GM23338 (cell line): Measurements from ENCODE around the gene WDR54. TPM values are rescaled to one million over a fixed set of nuclear protein-coding genes. Genes with fewer than 3 reads are reported as not detected.

ENCODE experiments used
- ATAC-seq: fragments of 200-7000 bp; cut with Tn5 transposase; 3 replicates; pipeline ENCODE4 v1.9.1; 2020
- DNase-seq: peaks from one replicate; pipeline ENCODE4 v3.0.0-alpha.2; 2015; ENCODE audit warnings: low spot score
- H2AFZ ChIP-seq: fragments of 200-600 bp; sonication (generic); 2 replicates; pipeline ENCODE4 v1.8.0; 2016; ENCODE audit warnings: antibody characterized with exemption, mild to moderate bottlenecking, moderate library complexity
- H3F3A ChIP-seq: fragments of 200-600 bp; sonication (generic); replicated peaks from 2 replicates; pipeline ENCODE4 v1.8.0; 2017; ENCODE audit warnings: antibody characterized with exemption, mixed run types, low read depth
- H3K27ac ChIP-seq: fragments of 200-600 bp; sonication (generic); 2 replicates; pipeline ENCODE4 v1.6.1; 2016; ENCODE audit warnings: low read depth
- H3K27me3 ChIP-seq: fragments of 200-600 bp; sonication (generic); 2 replicates; pipeline ENCODE4 v1.8.0; 2016; ENCODE audit warnings: mild to moderate bottlenecking, mixed run types, moderate library complexity; ENCODE audit not compliant: insufficient read depth
- H3K36me3 ChIP-seq: fragments of 200-600 bp; sonication (generic); 2 replicates; pipeline ENCODE4 v1.8.0; 2016; ENCODE audit warnings: mild to moderate bottlenecking; ENCODE audit not compliant: insufficient read depth
- H3K4me1 ChIP-seq: fragments of 200-600 bp; sonication (generic); 2 replicates; pipeline ENCODE4 v1.8.0; 2016; ENCODE audit warnings: mild to moderate bottlenecking, moderate library complexity; ENCODE audit not compliant: insufficient read depth
- H3K4me2 ChIP-seq: fragments of 200-600 bp; sonication (generic); 2 replicates; pipeline ENCODE4 v1.7.1; 2017; ENCODE audit warnings: mixed run types
- H3K4me3 ChIP-seq: fragments of 200-600 bp; sonication (generic); 2 replicates; pipeline ENCODE4 v1.6.1; 2016; ENCODE audit warnings: mixed run types
- H3K79me2 ChIP-seq: fragments of 200-600 bp; sonication (generic); replicated peaks from 2 replicates; pipeline ENCODE4 v1.8.0; 2017; ENCODE audit warnings: mild to moderate bottlenecking; ENCODE audit not compliant: insufficient read depth
- H3K9me2 ChIP-seq: fragments of 200-600 bp; sonication (generic); 2 replicates; pipeline ENCODE4 v1.8.0; 2017; ENCODE audit not compliant: insufficient read depth
- H4K20me1 ChIP-seq: fragments of 200-600 bp; sonication (generic); replicated peaks from 2 replicates; pipeline ENCODE4 v1.8.0; 2017; ENCODE audit warnings: mild to moderate bottlenecking; ENCODE audit not compliant: insufficient read depth
- H3K27ac Mint-ChIP-seq: 2 replicates; pipeline ENCODE4 v1.8.0; 2020; ENCODE audit warnings: inconsistent platforms, mild to moderate bottlenecking, moderate library complexity, mixed read lengths
- H3K27me3 Mint-ChIP-seq: 3 replicates; pipeline ENCODE4 v1.8.0; 2022; ENCODE audit warnings: low read depth, mild to moderate bottlenecking, moderate library complexity, mixed read lengths, inconsistent platforms; ENCODE audit not compliant: insufficient read depth, poor library complexity
- H3K36me3 Mint-ChIP-seq: 3 replicates; pipeline ENCODE4 v1.8.0; 2021; ENCODE audit warnings: low read depth, mild to moderate bottlenecking, inconsistent platforms, moderate library complexity, mixed read lengths
- H3K4me1 Mint-ChIP-seq: 3 replicates; pipeline ENCODE4 v1.8.0; 2020; ENCODE audit warnings: mild to moderate bottlenecking, inconsistent platforms, mixed read lengths
- H3K4me3 Mint-ChIP-seq: 3 replicates; pipeline ENCODE4 v1.8.0; 2021; ENCODE audit warnings: moderate library complexity, mild to moderate bottlenecking, inconsistent platforms, mixed read lengths
- H3K9me3 Mint-ChIP-seq: 3 replicates; pipeline ENCODE4 v1.8.0; 2020; ENCODE audit warnings: moderate library complexity, mild to moderate bottlenecking, inconsistent platforms, mixed read lengths
- CREB1 ChIP-seq: fragments of 250-450 bp; sonication (Bioruptor Pico); IDR thresholded peaks from 2 replicates; pipeline ENCODE4 v1.5.0; 2020; ENCODE audit warnings: low read depth, mild to moderate bottlenecking, moderate library complexity
- ETS1 ChIP-seq: IDR thresholded peaks from 2 replicates; pipeline ENCODE4 v1.6.1; 2016; ENCODE audit warnings: antibody characterized with exemption
- EZH2 ChIP-seq: fragments of 200-600 bp; sonication (generic); IDR thresholded peaks from one replicate; pipeline ENCODE4 v1.8.0; 2017; ENCODE audit warnings: antibody characterized with exemption, mild to moderate bottlenecking, low read depth; ENCODE audit not compliant: unreplicated experiment
- EZH2phosphoT487 ChIP-seq: fragments of 200-600 bp; sonication (generic); IDR thresholded peaks from one replicate; pipeline ENCODE4 v1.8.1; 2018; ENCODE audit warnings: antibody characterized with exemption; ENCODE audit not compliant: unreplicated experiment
- JUNB ChIP-seq: IDR thresholded peaks from one replicate; pipeline ENCODE4 v1.6.1; 2016; ENCODE audit warnings: antibody characterized with exemption; ENCODE audit not compliant: unreplicated experiment
- NANOG ChIP-seq: IDR thresholded peaks from 2 replicates; pipeline ENCODE4 v1.6.1; 2016; ENCODE audit warnings: antibody characterized with exemption, borderline replicate concordance
- POLR2AphosphoS5 ChIP-seq: IDR thresholded peaks from 2 replicates; pipeline ENCODE4 v1.6.1; 2016; ENCODE audit warnings: antibody characterized with exemption, low read depth
- STAT1 ChIP-seq: IDR thresholded peaks from one replicate; pipeline ENCODE4 v1.6.1; 2016; ENCODE audit warnings: antibody characterized with exemption; ENCODE audit not compliant: unreplicated experiment
- ZNF114 ChIP-seq: fragments of 250-450 bp; sonication (Bioruptor Pico); IDR thresholded peaks from 2 replicates; pipeline ENCODE4 v1.5.0; 2020; ENCODE audit warnings: mild to moderate bottlenecking, moderate library complexity
- ZNF331 ChIP-seq: fragments of 250-450 bp; sonication (Bioruptor Pico); IDR thresholded peaks from 2 replicates; pipeline ENCODE4 v1.5.0; 2020; ENCODE audit warnings: low read depth, mild to moderate bottlenecking, moderate library complexity
- ZNF462 ChIP-seq: fragments of 250-450 bp; sonication (Bioruptor Pico); IDR thresholded peaks from 2 replicates; pipeline ENCODE4 v1.5.0; 2020; ENCODE audit warnings: mild to moderate bottlenecking, moderate library complexity
- polyA plus RNA-seq: library from polyadenylated mRNA; unstranded; fragments of >200 nt; fragmentation: Nextera tagmentation; extraction: Ambion mirVana; gene quantifications from 2 replicates; pipeline ENCODE4 v1.2.1, GENCODE V29; 2016
- total RNA-seq: library from RNA; depleted of rRNA; stranded (reverse); fragments of >200 nt; shearing (Covaris generic); gene quantifications from 2 replicates; pipeline ENCODE4 v1.2.3, GENCODE V29; 2014
- TF ChIP-seq, protein P1 (sequence below): IDR thresholded peaks from one replicate; pipeline ENCODE4 v1.6.1; 2018; ENCODE audit warnings: antibody characterized with exemption; ENCODE audit not compliant: unreplicated experiment
- TF ChIP-seq, protein P2 (sequence below), 2 experiments: fragments of 200-600 bp in 1 of 2; sonication (generic) in 1 of 2; conservative IDR thresholded peaks; 2 replicates each; pipeline versions ENCODE4 v1.5.1 to v1.6.1; 2016 to 2017; ENCODE audit warnings: antibody characterized with exemption in 2 of 2, low read depth in 2 of 2, mild to moderate bottlenecking in 2 of 2, moderate library complexity in 1 of 2

The WDR54 gene
- total and polyA plus RNA-seq, 2 experiments from 2014 or later, result 41.3 to 42.6 TPM

DNA sequence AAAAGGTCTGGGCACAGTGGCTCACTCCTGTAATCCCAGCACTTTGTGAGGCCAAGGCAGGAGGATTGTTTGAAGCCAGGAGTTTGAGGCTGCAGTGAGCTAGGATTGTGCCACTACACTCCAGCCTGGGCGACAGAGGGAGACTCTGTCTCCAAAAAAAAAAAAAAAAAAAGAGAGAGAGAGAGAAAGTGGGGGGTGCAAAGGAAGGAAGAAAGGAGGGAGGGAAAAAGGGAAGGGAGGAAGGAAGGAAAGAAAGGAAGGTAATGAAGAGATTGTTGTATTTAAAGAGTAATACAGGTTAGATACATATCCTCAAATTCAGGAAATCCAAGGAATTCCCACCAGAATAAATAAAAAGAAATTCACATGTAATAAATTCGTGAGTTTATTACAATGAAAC, 19.6 kb upstream of the WDR54 start:
- peaks cover 10% of the 10 kb centered on the region; the same call in 2 of the 3 replicates for H3K4me1 Mint-ChIP-seq
- Histone ChIP-seq H3K4me3 (no peak overlapping the region), H3K4me1 (no peaks in the 10 kb centered on the region), H3K9me2 (no peaks in the 10 kb centered on the region), H3K27ac (no peak overlapping the region), H3K79me2 (no peaks in the 10 kb centered on the region), H3F3A (no peaks in the 10 kb centered on the region), H2AFZ (no peak overlapping the region), H3K36me3 (no peaks in the 10 kb centered on the region), H4K20me1 (no peaks in the 10 kb centered on the region), H3K4me2 (no peak overlapping the region), H3K27me3 (no peaks in the 10 kb centered on the region)
- TF ChIP-seq, protein P1, sequence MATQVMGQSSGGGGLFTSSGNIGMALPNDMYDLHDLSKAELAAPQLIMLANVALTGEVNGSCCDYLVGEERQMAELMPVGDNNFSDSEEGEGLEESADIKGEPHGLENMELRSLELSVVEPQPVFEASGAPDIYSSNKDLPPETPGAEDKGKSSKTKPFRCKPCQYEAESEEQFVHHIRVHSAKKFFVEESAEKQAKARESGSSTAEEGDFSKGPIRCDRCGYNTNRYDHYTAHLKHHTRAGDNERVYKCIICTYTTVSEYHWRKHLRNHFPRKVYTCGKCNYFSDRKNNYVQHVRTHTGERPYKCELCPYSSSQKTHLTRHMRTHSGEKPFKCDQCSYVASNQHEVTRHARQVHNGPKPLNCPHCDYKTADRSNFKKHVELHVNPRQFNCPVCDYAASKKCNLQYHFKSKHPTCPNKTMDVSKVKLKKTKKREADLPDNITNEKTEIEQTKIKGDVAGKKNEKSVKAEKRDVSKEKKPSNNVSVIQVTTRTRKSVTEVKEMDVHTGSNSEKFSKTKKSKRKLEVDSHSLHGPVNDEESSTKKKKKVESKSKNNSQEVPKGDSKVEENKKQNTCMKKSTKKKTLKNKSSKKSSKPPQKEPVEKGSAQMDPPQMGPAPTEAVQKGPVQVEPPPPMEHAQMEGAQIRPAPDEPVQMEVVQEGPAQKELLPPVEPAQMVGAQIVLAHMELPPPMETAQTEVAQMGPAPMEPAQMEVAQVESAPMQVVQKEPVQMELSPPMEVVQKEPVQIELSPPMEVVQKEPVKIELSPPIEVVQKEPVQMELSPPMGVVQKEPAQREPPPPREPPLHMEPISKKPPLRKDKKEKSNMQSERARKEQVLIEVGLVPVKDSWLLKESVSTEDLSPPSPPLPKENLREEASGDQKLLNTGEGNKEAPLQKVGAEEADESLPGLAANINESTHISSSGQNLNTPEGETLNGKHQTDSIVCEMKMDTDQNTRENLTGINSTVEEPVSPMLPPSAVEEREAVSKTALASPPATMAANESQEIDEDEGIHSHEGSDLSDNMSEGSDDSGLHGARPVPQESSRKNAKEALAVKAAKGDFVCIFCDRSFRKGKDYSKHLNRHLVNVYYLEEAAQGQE, result no peak
- TF ChIP-seq ETS1 (no peak), POLR2AphosphoS5 (no peak), NANOG (no peak), ZNF462 (no peak), JUNB (no peak), ZNF331 (CRISPR knock-in tag) (no peak), EZH2phosphoT487 (no peak), STAT1 (no peak), CREB1 (CRISPR knock-in tag) (no peak), ZNF114 (no peak), EZH2 (no peak)
- TF ChIP-seq, protein P2, sequence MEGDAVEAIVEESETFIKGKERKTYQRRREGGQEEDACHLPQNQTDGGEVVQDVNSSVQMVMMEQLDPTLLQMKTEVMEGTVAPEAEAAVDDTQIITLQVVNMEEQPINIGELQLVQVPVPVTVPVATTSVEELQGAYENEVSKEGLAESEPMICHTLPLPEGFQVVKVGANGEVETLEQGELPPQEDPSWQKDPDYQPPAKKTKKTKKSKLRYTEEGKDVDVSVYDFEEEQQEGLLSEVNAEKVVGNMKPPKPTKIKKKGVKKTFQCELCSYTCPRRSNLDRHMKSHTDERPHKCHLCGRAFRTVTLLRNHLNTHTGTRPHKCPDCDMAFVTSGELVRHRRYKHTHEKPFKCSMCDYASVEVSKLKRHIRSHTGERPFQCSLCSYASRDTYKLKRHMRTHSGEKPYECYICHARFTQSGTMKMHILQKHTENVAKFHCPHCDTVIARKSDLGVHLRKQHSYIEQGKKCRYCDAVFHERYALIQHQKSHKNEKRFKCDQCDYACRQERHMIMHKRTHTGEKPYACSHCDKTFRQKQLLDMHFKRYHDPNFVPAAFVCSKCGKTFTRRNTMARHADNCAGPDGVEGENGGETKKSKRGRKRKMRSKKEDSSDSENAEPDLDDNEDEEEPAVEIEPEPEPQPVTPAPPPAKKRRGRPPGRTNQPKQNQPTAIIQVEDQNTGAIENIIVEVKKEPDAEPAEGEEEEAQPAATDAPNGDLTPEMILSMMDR (conservative IDR thresholded peaks at IDR 0.05; ENCODE audit: low read depth in 2 of 2), result no peak
- no peaks in the 10 kb centered on the region for H3K9me3 Mint-ChIP-seq
- no peak overlapping the region for H3K27ac Mint-ChIP-seq
- peaks cover 1% of the 10 kb centered on the region for H3K27me3 Mint-ChIP-seq
- H3K36me3 Mint-ChIP-seq, result no peaks in the 10 kb centered on the region
- no peak for ATAC-seq
- no peak for DNase-seq
- no peak overlapping the region for H3K4me3 Mint-ChIP-seq
